Right lobe of liver (tissue), 6 donors: ENCODE measurements around the gene SLC23A3. TPM values are rescaled to one million over a fixed set of nuclear protein-coding genes. Genes with fewer than 3 reads are reported as not detected.

ENCODE experiments used
- ATAC-seq, 4 donors: fragments of 200-7000 bp; cut with Tn5 transposase; one replicate each; pipeline ENCODE4 v1.9.1; 2020; ENCODE audit warnings: mild to moderate bottlenecking in 4 of 4, moderate library complexity in 4 of 4
- DNase-seq, 3 donors: peaks; one replicate each; pipeline ENCODE4 v3.0.0-alpha.2; 2020
- H3K27ac ChIP-seq, 3 donors: fragments of 200-600 bp; one replicate each; pipeline ENCODE4 v1.8.0; 2022
- H3K27me3 ChIP-seq, 2 donors: fragments of 200-600 bp; one replicate each; pipeline ENCODE4 v1.8.0; 2022
- H3K36me3 ChIP-seq, 4 donors: fragments of 200-600 bp; sonication (generic) in 1 of 4; one replicate each; pipeline versions ENCODE4 v1.5.1 to v1.8.0; 2017 to 2022; ENCODE audit warnings: control low read depth in 1 of 4
- H3K4me1 ChIP-seq, 4 donors: fragments of 200-600 bp; sonication (generic) in 1 of 4; one replicate each; pipeline versions ENCODE4 v1.5.1 to v1.8.0; 2017 to 2022; ENCODE audit warnings: control low read depth in 1 of 4
- H3K4me3 ChIP-seq, 3 donors: fragments of 200-600 bp; one replicate each; pipeline ENCODE4 v1.8.0; 2022
- H3K9me3 ChIP-seq, 4 donors: fragments of 200-600 bp; sonication (generic) in 1 of 4; one replicate each; pipeline versions ENCODE4 v1.5.1 to v1.8.0; 2017 to 2022; ENCODE audit warnings: control low read depth in 1 of 4
- POLR2A ChIP-seq: fragments of 450-650 bp; IDR thresholded peaks from one replicate; pipeline ENCODE4 v1.6.1; 2017; ENCODE audit warnings: antibody characterized with exemption, mild to moderate bottlenecking
- WGBS: methylation state at CpG from one replicate; pipeline ENCODE4 v1.1.6; 2018; ENCODE audit warnings: low coverage, low lambda C conversion rate; ENCODE audit not compliant: insufficient coverage; ENCODE audit errors: missing lambda C conversion rate; 5-methylcytosine and 5-hydroxymethylcytosine counted together
- intact Hi-C, 2 donors: fragments of 100-400 bp; cut with DNase I; formaldehyde crosslinking; loops; one replicate each; pipeline versions ENCODE4 v1.11.2 to v1.14.1; 2022
- total RNA-seq, 6 experiments: library from RNA; depleted of rRNA in 2 of 6; stranded (reverse); fragments of >200 nt in 2 of 6; fragmentation: NEBNext Ultra II Directional in 3 of 6; extraction: Animal tissue kit (Norgen Biotek cat#: 25700) in 3 of 6; gene quantifications; one replicate each; pipeline versions ENCODE4 v1.1.0 to v1.2.4, GENCODE V29; 2016 to 2023
- TF ChIP-seq, protein P1 (sequence below), 4 donors: fragments of 200-600 bp in 3 of 4; fragments of 450-650 bp in 1 of 4; IDR thresholded peaks; one replicate each; pipeline versions ENCODE4 v1.5.1 to v1.8.0; 2016 to 2022; ENCODE audit warnings: antibody characterized with exemption in 4 of 4, mild to moderate bottlenecking in 2 of 4
- donor health status: DM: no; HTN: yes; CAD: no.
- donor health status: DM: no; HTN: no; CAD: no.
- donor health status: DM: no; HTN: no; CAD: no.
- donor health status: DM: no; HTN: yes; CAD: no.
- donor health status: DM: no; HTN: yes; CAD: no.

Gene SLC23A3
- total RNA-seq, 6 experiments from 2014 or later = 0.62 to 4.9 (median 2.1) TPM

DNA sequence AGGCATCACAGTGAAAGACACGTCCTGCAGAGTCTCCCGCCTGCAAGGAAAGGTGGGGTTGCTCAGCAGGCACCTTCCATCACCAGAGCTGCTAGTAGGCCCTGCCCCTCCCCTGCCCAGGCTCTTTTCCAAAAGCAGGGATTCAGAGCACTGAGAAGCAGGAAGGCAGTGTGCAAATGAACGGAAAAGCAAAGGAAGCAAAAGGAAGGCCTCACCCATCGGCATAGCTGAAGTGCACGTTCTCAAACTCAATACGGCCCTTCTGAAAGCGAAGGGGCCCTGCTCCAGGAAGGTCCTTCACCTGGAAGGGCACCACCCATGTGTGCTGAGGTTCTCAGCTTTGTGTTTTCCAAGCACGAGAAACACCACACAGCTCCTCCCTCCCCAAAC lies 43.2 kb upstream of the SLC23A3 start:
- DNase-seq = no peak
- no peaks in the 10 kb centered on the region for H3K27me3 ChIP-seq
- H3K36me3 ChIP-seq = peaks cover 0 to 60% (median 5%) of the 10 kb centered on the region in 4 donors
- ATAC-seq = no peak
- H3K9me3 ChIP-seq = no peaks in the 10 kb centered on the region
- H3K4me3 ChIP-seq = no peak overlapping the region
- H3K4me1 ChIP-seq = peaks cover 0 to 24% (median 9%) of the 10 kb centered on the region in 4 donors
- WGBS = 84% methylated on average over 8 of the region's 8 CpGs
- intact Hi-C loops = loop anchor here in 1 of 2 donors (5.0 kb wide), 1 partner anchor 51 kb away; the partner anchor contains the start of gene NHEJ1
- no peak for TF ChIP-seq POLR2A
- TF ChIP-seq, protein P1, sequence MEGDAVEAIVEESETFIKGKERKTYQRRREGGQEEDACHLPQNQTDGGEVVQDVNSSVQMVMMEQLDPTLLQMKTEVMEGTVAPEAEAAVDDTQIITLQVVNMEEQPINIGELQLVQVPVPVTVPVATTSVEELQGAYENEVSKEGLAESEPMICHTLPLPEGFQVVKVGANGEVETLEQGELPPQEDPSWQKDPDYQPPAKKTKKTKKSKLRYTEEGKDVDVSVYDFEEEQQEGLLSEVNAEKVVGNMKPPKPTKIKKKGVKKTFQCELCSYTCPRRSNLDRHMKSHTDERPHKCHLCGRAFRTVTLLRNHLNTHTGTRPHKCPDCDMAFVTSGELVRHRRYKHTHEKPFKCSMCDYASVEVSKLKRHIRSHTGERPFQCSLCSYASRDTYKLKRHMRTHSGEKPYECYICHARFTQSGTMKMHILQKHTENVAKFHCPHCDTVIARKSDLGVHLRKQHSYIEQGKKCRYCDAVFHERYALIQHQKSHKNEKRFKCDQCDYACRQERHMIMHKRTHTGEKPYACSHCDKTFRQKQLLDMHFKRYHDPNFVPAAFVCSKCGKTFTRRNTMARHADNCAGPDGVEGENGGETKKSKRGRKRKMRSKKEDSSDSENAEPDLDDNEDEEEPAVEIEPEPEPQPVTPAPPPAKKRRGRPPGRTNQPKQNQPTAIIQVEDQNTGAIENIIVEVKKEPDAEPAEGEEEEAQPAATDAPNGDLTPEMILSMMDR (IDR thresholded peaks at IDR 0.05) = no peak
- H3K27ac ChIP-seq = no peak overlapping the region

DNA sequence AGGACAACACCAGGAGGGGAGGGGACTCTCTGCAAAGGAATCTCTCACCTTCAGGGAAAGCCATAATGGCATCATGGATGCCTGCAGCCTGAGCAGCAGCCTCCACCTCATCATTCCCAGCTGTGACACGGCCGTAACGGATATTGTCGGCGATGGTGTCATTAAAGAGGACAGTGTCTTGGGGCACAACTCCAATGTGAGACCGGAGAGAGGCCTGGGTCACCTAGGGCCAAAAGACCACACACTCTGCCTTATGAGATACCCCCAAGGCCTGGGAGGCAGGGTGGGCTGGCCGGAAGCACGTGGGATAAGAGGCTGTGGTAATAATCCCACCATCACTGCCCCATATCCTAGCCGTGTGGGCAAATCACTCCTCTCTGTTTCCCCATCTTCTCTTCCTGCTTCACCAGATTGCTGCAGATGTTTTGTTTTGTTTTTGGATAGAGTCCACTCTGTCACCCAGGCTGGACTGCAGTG lies 41.1 kb upstream of the SLC23A3 start:
- WGBS = 89% methylated on average over 7 of the region's 9 CpGs
- H3K4me3 ChIP-seq = no peak overlapping the region
- DNase-seq (peak in 1 of 3 donors; percentile 40), ATAC-seq (no peak)
- no peaks in the 10 kb centered on the region for H3K27me3 ChIP-seq
- TF ChIP-seq POLR2A = no peak
- TF ChIP-seq, protein P1 (IDR thresholded peaks at IDR 0.05) = no peak
- H3K27ac ChIP-seq = no peak overlapping the region
- H3K9me3 ChIP-seq = no peaks in the 10 kb centered on the region
- peaks cover 0 to 60% (median 5%) of the 10 kb centered on the region in 4 donors for H3K36me3 ChIP-seq
- intact Hi-C loops = loop anchor here in 1 of 2 donors (5.0 kb wide), 1 partner anchor 49 kb away; the partner anchor contains the start of gene NHEJ1
- peaks cover 0 to 24% (median 8%) of the 10 kb centered on the region in 4 donors for H3K4me1 ChIP-seq

DNA sequence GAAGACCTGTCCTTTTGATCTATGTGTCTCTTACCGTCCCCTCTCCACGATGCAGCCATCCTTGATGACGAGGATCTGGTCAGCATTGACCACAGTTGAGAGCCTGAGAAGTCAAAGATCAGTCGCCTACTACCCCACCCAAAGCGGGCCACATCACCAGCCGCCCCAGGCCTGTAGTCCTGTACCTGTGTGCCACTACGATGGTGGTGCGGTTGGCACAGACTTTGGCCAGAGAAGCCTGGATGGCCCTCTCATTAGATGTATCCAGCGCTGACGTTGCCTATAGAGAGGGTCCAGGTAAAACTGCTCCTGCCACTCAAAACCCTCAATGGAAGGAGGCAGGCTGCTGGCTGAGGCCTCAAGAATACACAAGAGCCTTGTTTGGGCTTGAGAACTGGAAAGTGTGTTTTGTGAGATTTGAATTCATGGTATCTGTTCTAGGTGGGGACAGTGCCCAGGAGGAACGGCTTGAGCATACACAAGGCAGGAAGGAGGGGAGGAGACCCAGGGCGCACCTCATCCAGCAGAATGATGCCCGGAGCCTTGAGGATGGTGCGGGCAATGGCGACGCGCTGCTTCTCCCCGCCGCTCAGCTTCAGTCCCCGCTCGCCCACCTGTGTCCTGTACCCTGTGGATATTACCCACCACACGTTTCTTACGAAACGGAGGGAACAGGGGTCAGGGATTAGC lies 40.5 kb upstream of the SLC23A3 start:
- Histone ChIP-seq H3K27ac (no peak overlapping the region), H3K36me3 (peaks cover 0 to 59% (median 5%) of the 10 kb centered on the region in 4 donors), H3K4me1 (peaks cover 0 to 24% (median 8%) of the 10 kb centered on the region in 4 donors), H3K4me3 (no peak overlapping the region), H3K9me3 (no peaks in the 10 kb centered on the region), H3K27me3 (no peaks in the 10 kb centered on the region)
- 95% methylated on average over 7 of the region's 24 CpGs for WGBS
- ATAC-seq = no peak
- intact Hi-C loops = loop anchor here in 1 of 2 donors (5.0 kb wide), 1 partner anchor 48 kb away; the partner anchor contains the start of gene NHEJ1
- TF ChIP-seq, protein P1 (IDR thresholded peaks at IDR 0.05) = no peak
- TF ChIP-seq POLR2A = no peak
- peak in 1 of 3 donors; percentile 43 for DNase-seq

- peak overlapping the region in 1 of 3 donors; percentile 95 for H3K27ac ChIP-seq
- intact Hi-C loops = loop anchor here (5.0 kb wide), 2 partner anchors 37 to 47 kb away; partner anchors contain the start of genes NHEJ1 (in 1 of the 2) and SLC23A3 (in 1 of the 2)
- no peak for ATAC-seq
These were observed 39.7 kb upstream of the SLC23A3 start for GRCh38 chr2:219209236-219210195.

More at GRCh38 chr2:219209236-219210195, 39.7 kb upstream of the SLC23A3 start:
- H3K4me3 ChIP-seq = no peak overlapping the region
- TF ChIP-seq, protein P1 (IDR thresholded peaks at IDR 0.05) = no peak
- no peak for TF ChIP-seq POLR2A
- no peaks in the 10 kb centered on the region for H3K27me3 ChIP-seq
- no peak for DNase-seq
- 55% methylated on average over 9 of the region's 18 CpGs for WGBS
- peaks cover 0 to 24% (median 8%) of the 10 kb centered on the region in 4 donors for H3K4me1 ChIP-seq
- H3K9me3 ChIP-seq = no peaks in the 10 kb centered on the region
- H3K36me3 ChIP-seq = peaks cover 0 to 51% (median 5%) of the 10 kb centered on the region in 4 donors
